Loucy (cell line): ENCODE data around the gene GFM1.

ENCODE experiments used
- CTCF ChIP-seq: fragments of 200-600 bp; sonication (generic); conservative IDR thresholded peaks from 2 replicates; pipeline ENCODE4 v1.5.1; 2014; ENCODE audit warnings: mild to moderate bottlenecking, antibody characterized with exemption, low read length
- EZH2phosphoT487 ChIP-seq: fragments of 200-600 bp; IDR thresholded peaks from 2 replicates; pipeline ENCODE4 v1.6.1; 2018; ENCODE audit warnings: antibody characterized with exemption, mild to moderate bottlenecking, moderate library complexity, borderline replicate concordance

GRCh38 chr3:158663832-158664231 is 19.5 kb downstream of the GFM1 start:
- TF ChIP-seq CTCF: no peak
- no peak for TF ChIP-seq EZH2phosphoT487
